Effector memory CD4-positive, alpha-beta T cell (primary cell): ENCODE data around the gene NISCH.

Source experiments
- DNase-seq, 3 donors: peaks; one replicate each; pipeline ENCODE4 v3.0.0-alpha.2; 2020
- H3K27ac ChIP-seq: 2 replicates; pipeline ENCODE4 v1.7.0; 2013; ENCODE audit warnings: mild to moderate bottlenecking, low read length, moderate library complexity; ENCODE audit not compliant: insufficient read depth, poor library complexity, severe bottlenecking
- H3K27me3 ChIP-seq: replicated peaks from 2 replicates; pipeline ENCODE4 v1.7.0; 2013; ENCODE audit warnings: mild to moderate bottlenecking, low read length; ENCODE audit not compliant: insufficient read depth, control insufficient read depth, poor library complexity, severe bottlenecking
- H3K36me3 ChIP-seq: 2 replicates; pipeline ENCODE4 v1.7.0; 2013; ENCODE audit warnings: mild to moderate bottlenecking, low read length, moderate library complexity; ENCODE audit not compliant: control insufficient read depth, insufficient read depth
- H3K4me1 ChIP-seq: 2 replicates; pipeline ENCODE4 v1.7.0; 2013; ENCODE audit warnings: low read length, mild to moderate bottlenecking; ENCODE audit not compliant: control insufficient read depth, insufficient read depth, poor library complexity, severe bottlenecking
- H3K4me3 ChIP-seq: 2 replicates; pipeline ENCODE4 v1.7.0; 2013; ENCODE audit warnings: low read length, low read depth, mild to moderate bottlenecking; ENCODE audit not compliant: insufficient read depth, poor library complexity, severe bottlenecking
- H3K9me3 ChIP-seq: 2 replicates; pipeline ENCODE4 v1.7.0; 2013; ENCODE audit warnings: mild to moderate bottlenecking, low read length, moderate library complexity; ENCODE audit not compliant: control insufficient read depth

The NISCH gene

GRCh38 chr3:52456169-52456799, 880 bp downstream of the NISCH start:
- peak overlapping the region; percentile 91 for H3K27ac ChIP-seq
- H3K27me3 ChIP-seq = no peaks in the 10 kb centered on the region
- DNase-seq = no peak
- no peaks in the 10 kb centered on the region for H3K9me3 ChIP-seq
- H3K4me3 ChIP-seq = peak overlapping the region; percentile 97
- peaks cover 27% of the 10 kb centered on the region for H3K4me1 ChIP-seq
- peaks cover 27% of the 10 kb centered on the region for H3K36me3 ChIP-seq

DNA sequence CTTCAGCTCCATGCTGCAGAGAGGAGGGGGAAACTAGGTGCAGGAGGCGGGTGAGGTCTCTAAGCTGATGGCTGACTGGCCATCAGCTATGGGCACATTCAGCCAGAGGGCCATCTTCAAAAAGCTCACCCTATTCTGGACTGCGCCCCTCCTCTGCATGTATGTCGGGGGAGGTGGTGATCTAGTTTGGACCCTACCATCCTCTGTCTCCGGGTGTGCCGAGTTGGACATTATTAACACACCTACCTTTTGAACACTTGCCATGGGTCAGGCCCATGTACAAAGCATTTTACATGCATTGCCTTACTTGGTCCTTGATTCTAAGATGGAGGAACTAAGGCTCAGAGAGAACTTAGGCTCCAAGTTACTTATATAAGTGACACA, 1.4 kb downstream of the NISCH start:
- H3K9me3 ChIP-seq = no peaks in the 10 kb centered on the region
- no peak overlapping the region for H3K4me3 ChIP-seq
- no peak for DNase-seq
- peaks cover 27% of the 10 kb centered on the region for H3K4me1 ChIP-seq
- H3K36me3 ChIP-seq = peaks cover 28% of the 10 kb centered on the region
- H3K27ac ChIP-seq = peak overlapping the region; percentile 91
- H3K27me3 ChIP-seq = no peaks in the 10 kb centered on the region

- H3K4me1 ChIP-seq = peaks cover 27% of the 10 kb centered on the region
- no peaks in the 10 kb centered on the region for H3K9me3 ChIP-seq
- no peaks in the 10 kb centered on the region for H3K27me3 ChIP-seq
- no peak overlapping the region for H3K4me3 ChIP-seq
- peaks cover 28% of the 10 kb centered on the region for H3K36me3 ChIP-seq
- no peak for DNase-seq
- no peak overlapping the region for H3K27ac ChIP-seq
Observed at GRCh38 chr3:52458031-52458760, 2.8 kb downstream of the NISCH start.

DNA sequence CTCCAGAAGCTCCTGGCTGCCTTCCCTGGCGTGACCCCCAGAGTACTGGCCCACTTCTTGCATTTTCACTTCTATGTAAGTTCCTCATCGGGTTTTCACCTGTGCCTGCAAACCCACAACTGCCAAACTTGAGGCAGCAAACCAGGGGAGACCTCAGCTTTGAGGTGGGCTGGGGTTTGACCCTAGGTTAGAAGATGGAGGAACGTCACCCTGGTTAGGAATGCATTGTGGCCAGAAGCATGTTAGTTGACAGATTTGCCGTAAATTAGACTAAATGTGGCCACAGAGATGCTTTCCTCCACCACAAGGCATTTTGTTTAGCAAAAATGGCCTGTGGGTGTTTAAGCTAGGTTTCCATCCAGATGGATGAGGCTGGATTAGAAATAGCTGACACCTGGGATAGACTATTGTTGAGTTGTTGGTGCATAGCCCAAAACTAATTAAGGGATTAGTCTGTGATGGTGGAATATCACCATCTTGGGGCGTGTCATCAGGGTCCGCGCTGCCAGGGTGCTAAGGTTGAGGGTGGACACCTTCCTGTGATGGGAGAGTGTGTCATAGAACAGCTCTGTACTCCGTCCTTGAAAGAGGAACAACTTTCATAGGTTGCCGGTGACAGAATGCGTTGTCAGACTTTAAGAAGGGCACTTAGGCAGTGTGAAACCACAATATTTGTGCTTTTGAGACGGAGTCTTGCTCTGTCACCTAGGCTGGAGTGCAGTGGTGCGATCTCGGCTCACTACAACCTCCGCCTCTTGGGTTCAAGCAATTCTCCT, 3.6 kb downstream of the NISCH start:
- Histone ChIP-seq H3K4me3 (no peak overlapping the region), H3K27ac (no peak overlapping the region), H3K27me3 (no peaks in the 10 kb centered on the region), H3K36me3 (peaks cover 28% of the 10 kb centered on the region), H3K9me3 (no peaks in the 10 kb centered on the region), H3K4me1 (peaks cover 23% of the 10 kb centered on the region)
- DNase-seq = no peak

DNA sequence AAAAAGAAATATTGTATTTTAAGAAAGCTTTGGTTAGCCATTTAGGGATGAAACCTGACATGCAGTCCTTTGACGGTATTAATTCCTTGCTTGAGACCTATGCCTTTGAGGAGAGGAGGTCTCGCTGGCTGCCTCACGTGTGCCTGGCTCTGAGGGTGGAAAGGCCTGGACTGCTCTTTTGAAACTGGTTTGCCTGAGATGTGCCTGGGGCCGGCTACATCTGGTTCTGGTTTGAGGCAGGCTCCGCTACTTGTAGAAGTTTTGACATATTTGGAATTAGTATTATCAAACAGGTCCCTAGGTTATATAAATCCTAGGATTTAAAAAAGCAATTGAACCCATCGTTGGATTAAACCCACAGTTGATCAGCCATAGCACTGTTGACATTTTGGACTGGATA, 6.5 kb downstream of the NISCH start:
- no peaks in the 10 kb centered on the region for H3K27me3 ChIP-seq
- peaks cover 36% of the 10 kb centered on the region for H3K36me3 ChIP-seq

DNA sequence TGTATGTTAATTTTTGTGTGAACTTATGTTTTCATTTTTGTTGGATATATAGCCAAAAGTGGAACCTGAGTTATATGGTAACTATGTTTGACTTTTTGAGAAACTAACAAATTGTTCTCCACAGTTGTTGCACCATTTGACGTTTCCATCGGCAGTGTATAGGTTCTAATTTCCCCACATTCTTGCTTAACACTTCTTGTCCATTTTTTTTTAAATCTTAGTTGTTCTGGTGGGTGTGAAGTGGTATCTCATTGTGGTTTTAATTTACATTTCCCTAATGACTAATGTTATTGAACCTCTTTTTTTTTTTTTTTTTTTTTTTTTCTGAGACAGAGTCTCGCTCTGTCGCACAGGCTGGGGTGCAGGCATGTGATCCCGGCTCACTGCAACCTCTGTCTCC, 8.0 kb downstream of the NISCH start:
- no peak overlapping the region for H3K27ac ChIP-seq
- H3K9me3 ChIP-seq = no peaks in the 10 kb centered on the region
- no peaks in the 10 kb centered on the region for H3K4me1 ChIP-seq
- H3K27me3 ChIP-seq = no peaks in the 10 kb centered on the region
- H3K4me3 ChIP-seq = no peak overlapping the region
- no peak for DNase-seq
- peaks cover 34% of the 10 kb centered on the region for H3K36me3 ChIP-seq

More for the DNA sequence above, 6.5 kb downstream of the NISCH start:
- Histone ChIP-seq H3K27ac (no peak overlapping the region), H3K9me3 (no peaks in the 10 kb centered on the region), H3K4me1 (peaks cover under 1% of the 10 kb centered on the region), H3K4me3 (no peak overlapping the region)
- DNase-seq = no peak

- no peaks in the 10 kb centered on the region for H3K9me3 ChIP-seq
- H3K4me1 ChIP-seq = no peaks in the 10 kb centered on the region
- H3K4me3 ChIP-seq = no peak overlapping the region
- no peak overlapping the region for H3K27ac ChIP-seq
- no peak for DNase-seq
- peaks cover 42% of the 10 kb centered on the region for H3K36me3 ChIP-seq
- H3K27me3 ChIP-seq = no peaks in the 10 kb centered on the region
Observed at GRCh38 chr3:52468336-52468735, 12.9 kb downstream of the NISCH start.

DNA sequence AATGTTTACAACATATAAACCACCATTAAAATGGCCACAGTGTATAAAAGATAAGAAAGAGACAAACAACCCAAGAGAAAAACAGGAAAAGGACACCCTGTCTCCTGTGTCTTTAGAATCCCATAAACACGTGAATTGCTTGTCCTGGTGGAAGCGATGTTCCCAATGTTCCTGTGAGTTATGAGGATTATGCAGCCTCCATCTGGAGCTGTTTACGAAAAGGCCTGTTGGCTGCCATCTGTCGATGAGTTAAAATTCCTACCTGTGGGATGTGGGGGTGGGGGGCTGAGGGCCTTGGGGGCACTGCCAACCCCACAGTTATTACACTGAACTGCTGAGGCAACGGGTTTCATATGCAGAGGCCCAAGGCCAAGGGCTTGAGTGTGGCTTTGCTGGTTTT, 13.6 kb downstream of the NISCH start:
- Histone ChIP-seq H3K27ac (no peak overlapping the region), H3K36me3 (peaks cover 48% of the 10 kb centered on the region), H3K4me1 (no peaks in the 10 kb centered on the region), H3K9me3 (no peaks in the 10 kb centered on the region), H3K27me3 (no peaks in the 10 kb centered on the region), H3K4me3 (no peak overlapping the region)
- DNase-seq = no peak

- Histone ChIP-seq H3K4me3 (no peak overlapping the region), H3K27ac (no peak overlapping the region), H3K4me1 (no peaks in the 10 kb centered on the region), H3K27me3 (no peaks in the 10 kb centered on the region), H3K36me3 (peaks cover 55% of the 10 kb centered on the region), H3K9me3 (no peaks in the 10 kb centered on the region)
- DNase-seq = no peak
Observed at GRCh38 chr3:52470920-52471319, 15.5 kb downstream of the NISCH start.
